Lung (tissue), 12 donors: ENCODE results near the gene PCYOX1L. TPM values are rescaled to one million over a fixed set of nuclear protein-coding genes. Genes with fewer than 3 reads are reported as not detected.

ENCODE experiments used
- ATAC-seq: fragments of 200-7000 bp; cut with Tn5 transposase; one replicate; pipeline ENCODE4 v1.9.1; 2020; ENCODE audit warnings: moderate number of reproducible peaks; ENCODE audit not compliant: insufficient read depth, low FRiP score
- DNase-seq, 3 donors: peaks; one replicate each; pipeline ENCODE4 v3.0.0-alpha.2; 2013 to 2017
- H3K27ac ChIP-seq, 2 donors: one replicate each; pipeline ENCODE4 v1.5.1; 2013; ENCODE audit warnings: mild to moderate bottlenecking in 2 of 2, moderate library complexity in 2 of 2, control low read depth in 1 of 2, inconsistent platforms in 1 of 2, low read depth in 1 of 2, low read length in 1 of 2
- H3K27me3 ChIP-seq, 3 donors: one replicate each; pipeline ENCODE4 v1.5.1; 2013; ENCODE audit warnings: low read length in 2 of 3; ENCODE audit not compliant: control insufficient read depth in 3 of 3, insufficient read depth in 3 of 3
- H3K36me3 ChIP-seq, 4 donors: one replicate each; pipeline ENCODE4 v1.5.1; 2013; ENCODE audit warnings: low read length in 4 of 4, mild to moderate bottlenecking in 1 of 4, moderate library complexity in 1 of 4; ENCODE audit not compliant: control insufficient read depth in 4 of 4, insufficient read depth in 4 of 4
- H3K4me1 ChIP-seq, 5 donors: one replicate each; pipeline ENCODE4 v1.5.1; 2013; ENCODE audit warnings: low read length in 5 of 5, mild to moderate bottlenecking in 2 of 5, moderate library complexity in 1 of 5; ENCODE audit not compliant: control insufficient read depth in 5 of 5, insufficient read depth in 5 of 5
- H3K4me3 ChIP-seq: one replicate; pipeline ENCODE4 v1.5.1; 2013; ENCODE audit warnings: mild to moderate bottlenecking, control low read depth, moderate library complexity
- H3K9ac ChIP-seq, 2 donors: one replicate each; pipeline ENCODE4 v1.5.1; 2013; ENCODE audit warnings: low read length in 2 of 2, control low read depth in 1 of 2; ENCODE audit not compliant: insufficient read depth in 1 of 2
- H3K9me3 ChIP-seq, 4 donors: one replicate each; pipeline ENCODE4 v1.5.1; 2013; ENCODE audit warnings: low read length in 3 of 4, mild to moderate bottlenecking in 1 of 4, moderate library complexity in 1 of 4; ENCODE audit not compliant: control insufficient read depth in 4 of 4, insufficient read depth in 3 of 4
- WGBS, 2 donors: extraction: QIAGEN DNeasy Blood & Tissue Kit; methylation state at CpG; one replicate each; pipeline ENCODE4 v1.1.7; 2013; 5-methylcytosine and 5-hydroxymethylcytosine counted together
- polyA plus RNA-seq, 2 donors: library from polyadenylated mRNA; stranded (reverse); fragments of 200-250 nt; gene quantifications; one replicate each; pipeline ENCODE4 v1.2.1, GENCODE V29; 2013
- total RNA-seq, 2 donors: library from RNA; depleted of rRNA in 1 of 2; stranded (reverse); fragments of >200 nt in 1 of 2; gene quantifications; one replicate each; pipeline ENCODE4 v1.2.1, GENCODE V29; 2014 to 2021
- TF ChIP-seq, protein P1 (sequence below): IDR thresholded peaks from 2 replicates; pipeline ENCODE4 v1.5.1; 2012; ENCODE audit warnings: mild to moderate bottlenecking; ENCODE audit errors: control extremely low read depth, extremely low read depth
- donor health status: control.
- donor health status: control.
- donor health status: Bipolar disorder and iron deficiency.
- donor health status: healthy.
- donor health status: DM: yes; HTN: yes; CAD: no.

Gene PCYOX1L
- total and polyA plus RNA-seq, 4 donors = 4.8 to 9.3 (median 7.3) TPM

DNA sequence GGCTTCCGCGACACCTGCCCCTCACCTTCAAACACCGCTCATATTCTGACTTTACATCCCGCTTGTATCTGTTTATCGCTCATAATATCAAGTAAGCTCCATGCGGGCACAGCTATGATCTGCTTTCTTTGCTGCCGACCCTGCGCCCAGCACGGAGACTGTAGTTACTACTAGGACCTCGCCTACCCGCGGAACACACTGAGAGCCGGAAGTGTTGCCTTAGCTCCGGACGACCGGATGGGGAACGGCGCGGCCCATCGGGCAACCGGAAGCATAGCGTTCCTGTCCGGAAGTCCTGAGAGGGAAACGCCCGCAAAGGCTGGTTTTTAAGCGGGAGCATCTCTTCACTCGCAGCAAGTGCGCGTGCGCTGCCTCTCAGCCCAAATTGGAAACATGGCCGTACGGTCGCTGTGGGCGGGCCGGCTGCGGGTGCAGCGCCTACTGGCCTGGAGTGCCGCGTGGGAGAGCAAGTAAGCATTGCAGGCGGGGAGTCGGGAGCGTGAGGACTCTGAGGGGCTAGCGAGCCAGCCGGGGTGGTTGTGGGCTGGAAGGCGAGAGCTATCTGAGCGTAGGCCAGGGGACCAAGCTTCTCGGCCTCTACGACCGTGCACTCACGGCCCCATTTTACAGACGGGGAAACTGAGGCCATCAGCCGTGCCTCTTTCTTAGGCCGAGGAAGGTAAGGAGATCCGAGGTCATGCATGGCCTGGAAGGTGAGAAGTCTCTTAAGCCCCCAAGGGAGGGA, 12.5 kb upstream of the PCYOX1L start, which contains the start of gene GRPEL2:
Gene GRPEL2 (plus strand): TSS at position 353 of the 745 bp plus-strand sequence. CDS start 41 bp downstream, at position 394.
- Histone ChIP-seq H3K27me3 (no peaks in the 10 kb centered on the region), H3K4me3 (peak within 1 kb of the TSS; percentile 93), H3K27ac (peak within 1 kb of the TSS; percentile 89 to 92), H3K9me3 (no peaks in the 10 kb centered on the region), H3K36me3 (peaks cover 13 to 28% (median 27%) of the 10 kb centered on the region in 4 donors), H3K4me1 (peaks cover 0 to 18% (median 3%) of the 10 kb centered on the region in 5 donors), H3K9ac (peak within 1 kb of the TSS; percentile 50 to 90)
- peak; percentile 97 for ATAC-seq
- TF ChIP-seq, protein P1, sequence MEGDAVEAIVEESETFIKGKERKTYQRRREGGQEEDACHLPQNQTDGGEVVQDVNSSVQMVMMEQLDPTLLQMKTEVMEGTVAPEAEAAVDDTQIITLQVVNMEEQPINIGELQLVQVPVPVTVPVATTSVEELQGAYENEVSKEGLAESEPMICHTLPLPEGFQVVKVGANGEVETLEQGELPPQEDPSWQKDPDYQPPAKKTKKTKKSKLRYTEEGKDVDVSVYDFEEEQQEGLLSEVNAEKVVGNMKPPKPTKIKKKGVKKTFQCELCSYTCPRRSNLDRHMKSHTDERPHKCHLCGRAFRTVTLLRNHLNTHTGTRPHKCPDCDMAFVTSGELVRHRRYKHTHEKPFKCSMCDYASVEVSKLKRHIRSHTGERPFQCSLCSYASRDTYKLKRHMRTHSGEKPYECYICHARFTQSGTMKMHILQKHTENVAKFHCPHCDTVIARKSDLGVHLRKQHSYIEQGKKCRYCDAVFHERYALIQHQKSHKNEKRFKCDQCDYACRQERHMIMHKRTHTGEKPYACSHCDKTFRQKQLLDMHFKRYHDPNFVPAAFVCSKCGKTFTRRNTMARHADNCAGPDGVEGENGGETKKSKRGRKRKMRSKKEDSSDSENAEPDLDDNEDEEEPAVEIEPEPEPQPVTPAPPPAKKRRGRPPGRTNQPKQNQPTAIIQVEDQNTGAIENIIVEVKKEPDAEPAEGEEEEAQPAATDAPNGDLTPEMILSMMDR = no peak
- 1 to 2% methylated on average over 54 of the region's 54 CpGs for WGBS, 2 donors
- DNase-seq = peak; percentile 97 to 99 (median 98)

- peak overlapping the region; percentile 93 for H3K4me3 ChIP-seq
- no peaks in the 10 kb centered on the region for H3K27me3 ChIP-seq
- WGBS, 2 donors = 0 to 2% methylated on average over 11 of the region's 11 CpGs
- TF ChIP-seq, protein P1 = no peak
- DNase-seq (peak in 1 of 3 donors; percentile 34), ATAC-seq (peak; percentile 1)
- peaks cover 16 to 31% (median 27%) of the 10 kb centered on the region in 4 donors for H3K36me3 ChIP-seq
- peaks cover 0 to 18% (median 3%) of the 10 kb centered on the region in 5 donors for H3K4me1 ChIP-seq
- H3K9me3 ChIP-seq = no peaks in the 10 kb centered on the region
- H3K9ac ChIP-seq = peak overlapping the region; percentile 50 to 90
- peak overlapping the region; percentile 86 to 92 for H3K27ac ChIP-seq
These were observed 12.0 kb upstream of the PCYOX1L start for GRCh38 chr5:149345892-149346222.

DNA sequence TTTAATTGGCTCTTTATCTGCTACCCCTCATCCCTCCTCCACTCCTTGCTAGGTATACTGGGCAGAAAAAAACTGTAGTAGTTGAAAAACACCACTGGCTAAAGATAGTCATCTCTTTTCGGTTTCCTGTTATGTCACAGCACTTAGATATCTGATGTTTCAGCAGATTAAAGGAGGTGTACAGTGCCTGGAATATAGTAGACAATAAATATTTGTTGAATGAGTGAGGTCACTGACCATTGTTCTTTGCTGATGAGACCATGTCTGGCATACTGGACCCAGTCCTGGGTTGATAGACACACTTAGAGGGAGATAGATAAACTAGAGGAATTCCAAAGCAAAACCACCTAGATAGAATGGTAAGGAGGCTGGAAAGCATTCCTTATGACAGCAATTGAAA, 9.3 kb upstream of the PCYOX1L start:
- ATAC-seq = no peak
- WGBS, 2 donors = 61 to 70% methylated on average over 1 of the region's 1 CpG
- no peak overlapping the region for H3K9ac ChIP-seq
- no peak overlapping the region for H3K4me3 ChIP-seq
- no peak for DNase-seq
- peaks cover 0 to 18% (median 3%) of the 10 kb centered on the region in 5 donors for H3K4me1 ChIP-seq
- no peaks in the 10 kb centered on the region for H3K27me3 ChIP-seq
- H3K27ac ChIP-seq = no peak overlapping the region
- H3K36me3 ChIP-seq = peaks cover 23 to 50% (median 31%) of the 10 kb centered on the region in 4 donors
- no peaks in the 10 kb centered on the region for H3K9me3 ChIP-seq
- TF ChIP-seq, protein P1 = no peak
